ENCODE data around the gene ACOD1. TPM values are rescaled to one million over a fixed set of nuclear protein-coding genes. Genes with fewer than 3 reads are reported as not detected.
A peak's percentile ranks its signal among the peaks of the same experiment; 100 is the strongest.

ACOD1 gene
- total RNA-seq, 2 donors from 2014 or later = not detected

- no peaks in the 10 kb centered on the region for H3K36me3 Mint-ChIP-seq
- H3K27ac Mint-ChIP-seq = no peak overlapping the region
- H3K9me3 Mint-ChIP-seq = no peaks in the 10 kb centered on the region
- DNase-seq (ENCODE audit: low spot score in 2 of 2) (no peak), ATAC-seq (no peak)
These were observed 23.8 kb downstream of the ACOD1 start for GRCh38 chr13:76971851-76972829.

- Mint-ChIP-seq H3K27ac (no peak overlapping the region), H3K9me3 (no peaks in the 10 kb centered on the region), H3K36me3 (no peaks in the 10 kb centered on the region)
- ATAC-seq = peak in 1 of 2 donors; percentile 37
- DNase-seq (ENCODE audit: low spot score in 2 of 2) = no peak
These were observed 25.8 kb downstream of the ACOD1 start for GRCh38 chr13:76973920-76974617.

DNA sequence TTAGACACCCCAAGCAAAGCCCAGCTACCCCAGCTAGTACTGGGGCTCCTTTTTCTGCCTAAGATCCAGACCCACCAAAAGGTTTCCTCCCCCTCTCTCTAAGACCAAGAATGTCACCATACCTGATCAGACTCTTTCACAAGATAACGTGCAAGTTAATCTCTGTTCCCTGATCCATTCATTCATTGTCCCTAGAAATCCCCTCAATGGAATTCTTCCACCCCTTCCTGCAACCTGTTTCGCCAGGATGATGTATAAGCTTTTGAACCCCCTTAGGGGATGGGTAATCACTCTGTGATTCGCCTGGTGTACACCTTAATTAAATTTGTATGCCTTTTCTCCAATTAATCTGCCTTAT is 26.3 kb downstream of the ACOD1 start:
- DNase-seq (ENCODE audit: low spot score in 2 of 2) (no peak), ATAC-seq (no peak)
- H3K27ac Mint-ChIP-seq = no peak overlapping the region
- H3K9me3 Mint-ChIP-seq = no peaks in the 10 kb centered on the region
- H3K36me3 Mint-ChIP-seq = no peaks in the 10 kb centered on the region

DNA sequence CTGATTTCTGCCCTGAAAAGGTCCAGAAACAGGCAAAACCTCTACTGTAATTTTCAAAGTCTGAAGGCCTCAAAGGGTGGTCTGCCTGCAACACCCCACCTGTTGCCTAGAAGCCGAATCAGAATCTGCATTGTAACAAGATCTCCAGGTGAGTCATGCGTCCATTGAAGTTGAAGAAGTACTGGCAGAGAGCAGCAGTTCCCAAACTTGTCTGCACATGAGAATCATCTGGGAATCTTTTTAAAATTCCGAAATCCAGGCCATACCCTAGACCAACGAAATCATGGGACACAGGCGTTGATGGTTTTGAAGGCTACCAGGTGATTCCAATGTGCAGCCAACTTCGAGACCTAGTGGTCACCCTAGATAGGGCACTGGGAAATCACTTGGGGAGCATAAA is 27.6 kb downstream of the ACOD1 start:
- H3K9me3 Mint-ChIP-seq = no peaks in the 10 kb centered on the region
- ATAC-seq (no peak), DNase-seq (ENCODE audit: low spot score in 2 of 2) (no peak)
- no peak overlapping the region for H3K27ac Mint-ChIP-seq
- no peaks in the 10 kb centered on the region for H3K36me3 Mint-ChIP-seq

DNA sequence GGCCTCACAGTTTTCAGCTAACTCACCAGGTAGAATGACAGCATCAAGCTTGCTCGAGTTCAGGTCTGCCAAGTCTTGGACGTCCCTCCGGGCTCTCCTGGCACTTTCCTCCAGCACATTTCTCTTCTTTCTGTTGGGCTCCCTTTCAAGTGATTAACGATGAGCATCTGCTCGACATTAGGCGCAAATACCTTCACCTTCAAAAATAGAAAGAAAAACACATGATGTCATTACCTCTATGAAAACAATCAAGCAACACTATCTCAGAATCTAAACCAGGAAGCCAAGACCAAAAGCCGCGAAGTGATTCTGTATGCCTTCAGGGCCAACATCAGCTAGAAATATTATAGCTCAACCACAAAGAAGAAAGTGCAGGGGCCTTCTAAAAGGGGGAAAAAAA is 28.2 kb downstream of the ACOD1 start:
- Mint-ChIP-seq H3K36me3 (no peaks in the 10 kb centered on the region), H3K27ac (no peak overlapping the region), H3K9me3 (no peaks in the 10 kb centered on the region)
- ATAC-seq = no peak
- no peak for DNase-seq (ENCODE audit: low spot score in 2 of 2)

DNA sequence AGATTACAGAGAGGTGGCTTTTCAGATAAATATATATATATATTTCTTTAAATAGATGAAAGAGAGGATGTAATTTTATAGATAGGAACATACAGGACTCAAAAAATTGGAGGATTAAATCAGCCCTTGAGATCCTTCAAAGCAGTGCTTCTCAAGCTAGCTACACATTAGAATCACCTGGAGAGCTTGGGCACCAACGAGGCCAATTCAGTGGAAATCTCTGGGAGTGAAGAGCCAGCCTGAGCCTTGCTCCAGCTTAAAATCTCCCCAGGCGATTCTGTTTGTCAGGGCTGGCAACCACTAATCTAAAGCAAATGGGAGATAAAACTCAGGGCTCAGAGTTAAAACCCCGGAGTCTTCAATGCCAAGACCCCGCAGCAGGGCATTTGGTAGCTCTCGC is 28.6 kb downstream of the ACOD1 start:
- no peaks in the 10 kb centered on the region for H3K9me3 Mint-ChIP-seq
- H3K27ac Mint-ChIP-seq = no peak overlapping the region
- ATAC-seq (no peak), DNase-seq (ENCODE audit: low spot score in 2 of 2) (no peak)
- no peaks in the 10 kb centered on the region for H3K36me3 Mint-ChIP-seq

DNA sequence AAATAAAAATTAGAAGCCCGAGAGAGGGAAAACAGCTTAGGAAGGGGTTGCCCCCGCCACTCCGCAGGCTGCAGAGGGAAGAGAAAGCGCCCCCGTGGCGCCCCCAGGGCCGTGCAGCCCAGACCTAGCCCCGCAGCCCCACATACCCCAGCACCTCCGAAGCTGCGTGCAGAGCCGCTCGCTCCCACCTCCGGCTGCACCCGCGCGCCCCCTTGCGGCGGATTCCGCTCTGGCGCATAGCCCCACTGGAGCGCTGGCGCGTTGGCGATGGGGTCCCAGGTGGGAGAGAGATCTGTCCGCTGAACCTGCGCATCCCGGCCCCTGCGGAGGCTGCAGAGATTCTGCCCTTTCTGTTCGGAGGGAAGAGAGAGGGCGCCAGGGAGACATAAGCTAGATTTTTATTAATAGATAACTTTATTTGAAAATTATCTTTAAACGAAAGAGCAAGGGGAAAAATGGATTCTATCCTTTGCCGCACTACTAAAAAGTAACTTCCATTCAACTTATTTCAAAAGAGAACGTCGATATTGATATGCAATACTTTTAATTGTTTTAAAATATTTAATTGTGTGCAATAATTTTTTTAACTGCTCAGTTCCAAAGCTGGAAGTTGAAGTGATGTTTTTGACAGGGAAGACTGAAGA is 31.9 kb downstream of the ACOD1 start:
- Mint-ChIP-seq H3K27ac (no peak overlapping the region), H3K9me3 (no peaks in the 10 kb centered on the region), H3K36me3 (no peaks in the 10 kb centered on the region)
- ATAC-seq = peak; percentile 100
- peak; percentile 76 to 98 for DNase-seq (ENCODE audit: low spot score in 2 of 2)

- Mint-ChIP-seq H3K9me3 (no peaks in the 10 kb centered on the region), H3K27ac (no peak overlapping the region), H3K36me3 (no peaks in the 10 kb centered on the region)
- no peak for ATAC-seq
- DNase-seq (ENCODE audit: low spot score in 2 of 2) = no peak
These were observed 33.8 kb downstream of the ACOD1 start for GRCh38 chr13:76982061-76982460.

GRCh38 chr13:76983676-76984075 is 35.4 kb downstream of the ACOD1 start:
- DNase-seq (ENCODE audit: low spot score in 2 of 2) (no peak), ATAC-seq (no peak)
- Mint-ChIP-seq H3K36me3 (no peaks in the 10 kb centered on the region), H3K9me3 (no peaks in the 10 kb centered on the region), H3K27ac (no peak overlapping the region)

DNA sequence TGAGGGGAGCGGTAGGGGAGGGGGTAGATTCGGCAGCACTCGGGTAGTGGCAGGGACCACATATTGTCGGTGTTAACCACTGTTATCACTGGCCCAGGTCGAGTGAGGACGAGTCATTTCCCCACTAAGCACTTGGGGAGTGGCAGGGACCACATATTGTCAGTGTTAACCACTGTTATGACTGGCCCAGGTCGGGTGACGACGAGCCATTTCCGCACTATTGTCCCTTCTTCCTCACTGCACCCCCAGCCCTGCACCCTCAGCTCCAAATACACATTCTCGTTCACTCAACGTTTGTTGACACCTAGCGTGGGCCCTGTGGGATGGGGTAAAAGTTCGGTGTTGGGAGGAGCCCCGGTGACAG is 43.1 kb downstream of the ACOD1 start:
- peak overlapping the region; percentile 97 to 98 for H3K27ac Mint-ChIP-seq
- DNase-seq (ENCODE audit: low spot score in 2 of 2) = peak; percentile 68 to 81
- no peaks in the 10 kb centered on the region for H3K9me3 Mint-ChIP-seq
- H3K36me3 Mint-ChIP-seq = peaks cover 8 to 16% of the 10 kb centered on the region in 2 donors
- ATAC-seq = peak; percentile 83 to 84

DNA sequence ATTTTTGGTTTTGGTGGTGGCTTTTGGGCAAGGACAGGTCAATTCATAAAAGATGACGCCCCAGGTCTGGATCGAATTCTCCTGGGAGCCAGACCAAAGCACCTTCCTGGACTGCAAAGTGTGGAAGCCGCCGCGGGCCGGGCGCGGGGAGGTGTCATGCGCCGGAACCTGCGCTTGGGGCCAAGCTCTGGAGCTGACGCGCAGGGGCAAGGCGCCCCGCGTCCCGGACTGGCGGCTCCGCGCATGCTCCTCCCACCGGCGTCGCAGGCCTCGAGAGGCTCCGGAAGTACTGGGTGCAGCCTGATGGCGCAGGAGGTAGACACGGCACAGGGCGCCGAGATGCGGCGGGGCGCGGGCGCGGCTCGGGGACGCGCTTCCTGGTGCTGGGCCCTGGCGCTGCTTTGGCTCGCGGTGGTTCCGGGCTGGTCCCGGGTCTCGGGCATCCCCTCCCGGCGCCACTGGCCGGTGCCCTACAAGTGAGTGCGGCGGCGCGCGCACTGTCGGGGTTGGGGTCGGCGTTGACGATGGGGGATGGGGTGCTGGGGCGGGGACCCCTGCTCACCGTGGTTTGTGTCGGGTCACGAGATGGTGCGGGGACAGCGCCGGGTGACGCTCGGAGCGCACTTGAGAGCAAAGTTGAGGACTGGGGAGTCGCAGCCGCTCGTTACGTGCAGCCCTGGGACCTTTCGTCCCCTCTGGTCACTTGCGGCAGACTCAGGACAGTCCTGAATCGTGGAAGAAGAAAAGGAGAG is 43.7 kb downstream of the ACOD1 start, which contains the start of gene CLN5:
CLN5 (plus strand) TSS at position 286 of the 752 bp plus-strand sequence; CDS start at position 304, 18 bp downstream.
- Mint-ChIP-seq H3K9me3 (no peaks in the 10 kb centered on the region), H3K27ac (peak within 1 kb of the TSS; percentile 97 to 98), H3K36me3 (peaks cover 11 to 21% of the 10 kb centered on the region in 2 donors)
- ATAC-seq = peak; percentile 90 to 95
- peak; percentile 93 to 96 for DNase-seq (ENCODE audit: low spot score in 2 of 2)

DNA sequence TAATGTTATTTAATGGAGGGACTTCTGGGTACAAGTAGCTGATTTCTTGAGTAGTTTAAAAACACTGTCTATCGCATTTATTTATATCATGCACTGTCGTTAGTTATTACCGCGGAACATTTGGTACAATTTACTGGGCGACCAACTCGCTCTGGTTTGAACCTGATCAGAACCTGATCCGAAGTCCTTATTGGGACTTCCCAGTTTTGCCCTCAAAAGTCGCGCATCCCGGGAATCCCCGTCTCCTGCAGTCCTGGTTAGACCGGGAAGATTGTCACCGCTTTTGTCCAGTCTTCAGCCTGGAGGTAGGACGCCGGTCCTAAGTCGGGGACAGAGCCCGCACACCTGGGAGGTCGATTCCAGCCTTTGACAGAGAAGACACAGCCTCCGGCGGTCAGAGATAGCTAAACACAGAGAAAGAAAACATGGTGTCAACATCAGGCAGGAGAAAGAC is 44.3 kb downstream of the ACOD1 start:
- H3K27ac Mint-ChIP-seq = peak overlapping the region; percentile 97 to 98

DNA sequence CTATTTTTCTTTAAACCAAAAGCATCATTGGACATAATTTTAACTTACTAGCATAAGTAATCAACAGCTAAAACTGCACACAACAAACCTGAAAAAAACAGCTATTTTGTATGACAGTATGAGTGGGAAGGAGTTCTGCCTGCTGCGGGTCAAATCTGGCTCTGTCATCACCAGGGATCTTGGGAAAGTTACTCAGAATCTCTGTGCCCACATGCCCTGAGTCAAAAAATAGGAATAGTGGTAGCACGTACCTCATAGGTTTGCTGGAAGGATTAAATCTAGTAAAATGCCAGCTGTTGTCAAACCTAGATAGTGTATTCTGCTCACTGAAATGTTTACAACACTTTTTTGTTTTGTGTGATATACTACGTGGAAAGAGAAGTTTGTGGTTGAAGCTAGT is 44.7 kb downstream of the ACOD1 start:
- DNase-seq (ENCODE audit: low spot score in 2 of 2) (no peak), ATAC-seq (no peak)
- peak overlapping the region; percentile 97 to 98 for H3K27ac Mint-ChIP-seq
- no peaks in the 10 kb centered on the region for H3K9me3 Mint-ChIP-seq
- H3K36me3 Mint-ChIP-seq = peaks cover 11 to 28% of the 10 kb centered on the region in 2 donors

More for the DNA sequence above, 44.3 kb downstream of the ACOD1 start:
- DNase-seq (ENCODE audit: low spot score in 2 of 2) (peak; percentile 8 to 59), ATAC-seq (no peak)
- H3K36me3 Mint-ChIP-seq = peaks cover 11 to 26% of the 10 kb centered on the region in 2 donors
- H3K9me3 Mint-ChIP-seq = no peaks in the 10 kb centered on the region

DNA sequence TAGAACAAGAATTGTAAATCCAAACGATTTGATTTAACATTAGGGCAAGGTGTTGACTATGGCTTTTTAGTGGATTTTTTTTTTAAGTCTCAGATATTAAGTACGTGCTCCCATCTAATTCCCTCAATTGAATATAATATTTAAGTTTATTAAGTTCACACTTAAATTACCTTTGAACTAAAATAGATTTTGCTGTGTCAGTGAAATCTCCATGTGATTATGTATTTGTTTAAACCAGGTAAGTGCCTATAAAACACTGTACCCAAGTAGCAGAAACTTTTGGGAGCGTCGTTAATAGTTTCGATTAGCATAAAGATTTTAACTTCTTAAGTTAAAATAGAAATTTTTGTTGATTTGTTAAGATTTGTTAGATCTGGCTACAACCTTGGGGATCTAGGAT is 45.2 kb downstream of the ACOD1 start:
- no peak for DNase-seq (ENCODE audit: low spot score in 2 of 2)
- Mint-ChIP-seq H3K9me3 (no peaks in the 10 kb centered on the region), H3K27ac (peak overlapping the region in 1 of 2 donors; percentile 97), H3K36me3 (peaks cover 11 to 33% of the 10 kb centered on the region in 2 donors)
- ATAC-seq = no peak

- Mint-ChIP-seq H3K27ac (peak overlapping the region in 1 of 2 donors; percentile 19), H3K9me3 (no peaks in the 10 kb centered on the region), H3K36me3 (peaks cover 11 to 41% of the 10 kb centered on the region in 2 donors)
- no peak for DNase-seq (ENCODE audit: low spot score in 2 of 2)
- ATAC-seq = no peak
These were observed 46.0 kb downstream of the ACOD1 start for GRCh38 chr13:76994281-76994680.

- DNase-seq (ENCODE audit: low spot score in 2 of 2) = no peak
- ATAC-seq = no peak
- Mint-ChIP-seq H3K27ac (no peak overlapping the region), H3K36me3 (peaks cover 5 to 35% of the 10 kb centered on the region in 2 donors), H3K9me3 (no peaks in the 10 kb centered on the region)
These were observed 52.2 kb downstream of the ACOD1 start for GRCh38 chr13:77000475-77000874.

Data from activated naive CD4-positive, alpha-beta T cell treated with anti-CD3 and anti-CD28 coated beads, Interleukin-2, amount 50 U/mL, for 72 hours (primary cell).